DMS153 treated with DMSO at 0.1 percent for 48 hours (cell line): ENCODE data around the gene LRRC74B.
A peak's percentile ranks its signal among the peaks of the same experiment; 100 is the strongest.
"Not testable (repeated sequence)": the region's sequence is repeated elsewhere in the genome, so short reads cannot be mapped to it uniquely, and the experiment has no call there.

Experiments
- DNase-seq: peaks from one replicate; lab custom pipeline; 2025; ENCODE audit not compliant: unreplicated experiment; lab: John Stamatoyannopoulos, UW

LRRC74B gene

DNA sequence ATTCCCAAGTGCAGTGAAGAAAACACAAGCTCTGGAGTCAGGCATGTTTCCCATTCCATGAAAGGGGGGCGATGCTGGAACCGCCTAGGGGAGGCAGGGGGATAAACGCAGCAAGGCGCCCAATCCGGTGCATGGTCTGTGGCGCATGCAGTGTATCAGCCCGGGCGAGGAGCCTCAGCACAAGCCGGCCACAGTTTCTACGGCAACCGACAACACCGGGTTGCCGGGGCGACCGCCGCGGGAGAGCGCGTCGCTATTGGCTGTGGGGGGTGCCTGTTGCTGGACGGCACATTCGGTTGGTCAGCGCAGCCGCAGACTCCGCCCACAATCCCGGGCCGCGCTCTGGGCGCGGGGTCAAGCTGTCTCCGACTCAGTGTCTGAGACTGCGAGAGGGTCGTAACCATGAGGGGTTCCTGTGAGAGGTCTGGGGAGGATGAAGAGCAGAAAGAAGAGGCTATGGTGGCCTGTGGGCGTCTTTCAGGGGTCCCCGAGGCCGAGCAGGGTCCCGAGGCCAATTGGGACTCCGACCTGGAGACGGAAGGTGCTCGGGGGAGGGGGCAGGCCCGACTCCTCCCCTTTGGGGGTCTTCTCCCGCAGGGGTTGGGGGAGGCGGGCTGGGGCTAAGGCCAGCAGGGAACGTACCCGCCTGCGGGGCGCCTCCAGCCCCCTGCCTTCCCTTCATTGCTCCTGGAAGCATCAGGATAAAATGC, at the start of gene LRRC74B:
Gene LRRC74B (plus strand): TSS at position 362 of the 710 bp plus-strand sequence. CDS start 41 bp downstream, at position 403.
- DNase-seq: peak; percentile 86

DNA sequence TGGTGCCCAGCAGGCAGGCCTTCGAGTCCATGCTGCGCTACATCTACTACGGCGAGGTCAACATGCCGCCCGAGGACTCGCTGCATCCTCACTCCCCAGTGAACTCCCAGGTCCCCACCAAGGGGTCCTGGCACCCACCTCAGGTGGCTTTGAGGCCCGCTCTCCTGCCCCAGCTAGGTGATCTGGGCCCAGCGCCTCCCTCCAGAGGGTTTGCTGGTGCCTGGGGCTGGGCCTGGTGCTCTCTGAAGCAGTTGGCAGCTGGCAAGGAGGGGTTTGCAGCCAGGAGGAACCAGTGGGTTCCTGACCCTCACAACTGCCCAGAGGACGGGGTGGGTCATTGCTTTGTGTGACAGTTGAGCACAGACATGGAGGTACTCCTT, 49.7 kb upstream of the LRRC74B start:
- no peak for DNase-seq

DNA sequence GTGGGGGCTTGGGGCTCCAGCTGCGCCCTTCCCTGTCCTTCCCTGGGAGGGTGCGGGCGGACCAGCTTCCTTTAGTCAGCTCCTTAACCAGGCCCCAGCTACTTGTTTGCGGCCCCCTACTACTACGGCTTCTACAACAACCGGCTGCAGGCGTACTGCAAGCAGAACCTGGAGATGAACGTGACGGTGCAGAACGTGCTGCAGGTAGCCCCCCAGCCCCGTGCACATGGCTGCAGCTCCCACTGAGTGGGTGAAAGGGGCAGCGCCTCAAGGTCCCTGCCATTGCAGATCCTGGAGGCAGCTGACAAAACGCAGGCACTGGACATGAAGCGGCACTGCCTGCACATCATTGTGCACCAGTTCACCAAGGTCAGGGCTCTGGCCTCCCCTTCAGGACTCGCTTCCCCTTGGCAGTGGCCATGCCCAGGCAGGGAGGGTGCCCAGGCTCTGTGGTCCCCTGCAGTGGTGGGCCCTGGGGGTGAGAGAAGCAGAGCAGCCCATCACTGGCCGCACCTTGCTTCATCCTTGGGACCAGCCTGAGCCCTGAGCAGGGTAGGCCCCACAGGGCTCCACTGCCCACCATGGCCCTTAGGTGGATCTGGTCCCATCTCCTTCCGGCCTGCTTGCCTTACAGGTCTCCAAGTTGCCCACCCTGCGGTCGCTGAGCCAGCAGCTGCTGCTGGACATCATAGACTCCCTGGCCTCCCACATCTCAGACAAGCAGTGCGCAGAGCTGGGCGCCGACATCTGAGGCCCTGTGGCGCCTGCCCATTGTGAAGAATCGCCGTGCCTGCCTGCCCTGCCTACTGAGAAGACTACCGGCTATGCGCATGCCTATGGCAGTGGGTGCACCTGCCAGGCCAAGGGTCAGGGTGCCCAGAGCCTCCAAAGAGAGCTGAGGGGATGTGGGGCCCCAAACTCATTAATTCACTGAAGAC, 48.9 kb upstream of the LRRC74B start:
- no peak for DNase-seq

- no peak for DNase-seq
These were observed 48.0 kb upstream of the LRRC74B start for GRCh38 chr22:20997536-20998257.

- DNase-seq: no peak
These were observed 47.1 kb upstream of the LRRC74B start for GRCh38 chr22:20998411-20999336.

DNA sequence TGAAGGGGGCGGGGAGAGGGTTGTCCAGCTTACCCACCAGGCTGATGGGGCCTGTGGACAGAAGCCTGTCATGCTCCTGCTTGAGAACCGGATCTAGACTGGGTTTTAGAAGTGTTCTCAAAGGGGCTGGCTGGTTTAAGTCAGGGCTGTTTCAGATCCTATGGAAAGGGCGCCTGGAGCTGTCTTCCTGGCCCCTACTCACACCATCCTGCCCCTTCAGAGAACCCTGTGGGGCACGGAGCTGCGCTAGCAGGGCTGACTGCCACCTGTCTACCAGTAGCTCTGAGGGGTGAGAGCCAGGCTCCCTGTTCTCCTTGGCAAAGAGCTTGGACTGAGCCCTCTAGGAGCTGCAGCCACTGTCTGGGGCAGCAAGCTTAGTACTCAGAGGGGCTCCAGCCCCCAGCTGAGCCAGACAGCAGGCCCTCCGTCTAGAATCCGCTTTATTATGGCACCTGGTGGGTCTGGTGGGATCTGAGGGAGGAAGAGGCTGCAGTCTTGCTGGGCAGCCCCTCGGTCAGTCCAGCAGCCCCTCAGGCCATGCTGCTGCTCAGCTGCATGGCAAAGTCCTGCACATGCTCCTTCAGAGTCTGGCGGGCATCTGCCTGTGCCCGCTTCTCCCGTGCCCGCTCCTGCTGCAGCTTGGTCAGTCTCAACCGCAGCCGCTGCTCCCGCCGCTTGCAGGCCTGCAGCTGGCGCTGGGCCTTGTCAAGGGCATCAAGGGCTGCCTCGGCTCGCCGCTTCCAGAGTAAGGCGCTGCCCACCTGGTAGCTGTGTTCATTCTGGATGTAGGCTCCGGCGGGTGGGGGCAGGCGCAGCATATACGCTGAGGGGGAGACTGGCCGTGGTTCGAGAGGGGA, 46.2 kb upstream of the LRRC74B start:
- no peak for DNase-seq

DNA sequence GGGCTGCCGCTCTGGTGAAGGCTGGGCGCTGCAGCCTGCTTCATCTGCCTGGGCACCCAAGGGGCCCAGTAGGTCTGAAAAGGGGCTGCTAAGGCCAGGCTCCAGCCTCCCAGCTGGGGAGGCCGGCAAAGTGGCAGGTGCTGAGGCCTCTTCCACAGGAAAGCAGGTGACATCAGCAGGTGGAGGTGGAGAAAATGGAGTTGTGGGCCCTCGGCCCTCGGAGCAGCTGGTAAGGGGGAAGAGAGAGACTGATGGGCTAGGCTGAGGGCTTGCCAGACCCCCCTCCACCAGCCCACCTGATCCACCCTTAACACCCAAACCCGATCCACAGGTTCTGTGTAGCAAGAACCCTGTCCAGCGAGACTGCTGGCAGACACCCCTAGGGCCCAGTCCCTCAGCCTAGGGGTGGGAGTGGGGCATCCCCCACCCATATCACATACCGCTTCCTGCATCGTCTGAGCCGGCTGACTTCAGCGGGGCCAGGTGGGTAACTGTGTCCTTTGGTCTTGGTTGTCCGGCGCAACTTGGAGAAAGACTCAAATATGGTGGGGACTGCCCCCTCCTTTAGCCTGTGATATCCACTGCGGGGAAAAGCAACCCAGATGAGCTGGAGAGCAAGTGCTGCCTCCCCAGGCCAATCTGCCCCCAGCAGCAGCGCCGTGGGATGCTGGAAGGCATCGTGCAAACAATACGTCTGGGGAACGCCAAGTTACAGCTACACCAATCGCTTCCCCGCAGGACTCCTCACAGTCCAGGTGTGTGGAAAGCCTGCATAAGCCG, 45.3 kb upstream of the LRRC74B start:
- no peak for DNase-seq

GRCh38 chr22:21000987-21001600, 44.7 kb upstream of the LRRC74B start:
- no peak for DNase-seq

GRCh38 chr22:21001601-21002325, 44.0 kb upstream of the LRRC74B start, which contains the start of gene THAP7:
Gene THAP7, minus strand, starts transcription at chr22:21002118. Its CDS starts 207 bp downstream, at chr22:21001911.
- DNase-seq: peak; percentile 94

- DNase-seq: no peak
These were observed 42.0 kb upstream of the LRRC74B start for GRCh38 chr22:21003782-21004181.

DNA sequence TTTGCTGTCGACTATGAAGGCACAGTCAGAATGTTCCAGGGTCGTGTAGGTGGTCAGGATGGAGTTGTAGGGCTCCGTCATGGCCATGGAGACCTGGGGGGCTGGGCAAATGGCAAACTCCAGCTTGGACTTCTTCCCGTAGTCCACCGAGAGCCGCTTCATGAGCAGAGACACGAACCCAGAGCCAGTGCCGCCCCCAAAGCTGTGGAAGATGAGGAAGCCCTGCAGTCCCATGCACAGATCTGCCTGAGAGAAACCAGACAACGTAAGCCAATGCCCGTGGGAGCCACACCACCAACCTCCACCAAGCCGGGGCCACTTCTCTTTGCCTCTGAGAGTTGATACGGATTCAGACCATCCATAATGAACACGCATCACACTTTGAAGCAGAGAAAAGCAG, 36.5 kb upstream of the LRRC74B start:
- not testable (repeated sequence) for DNase-seq

DNA sequence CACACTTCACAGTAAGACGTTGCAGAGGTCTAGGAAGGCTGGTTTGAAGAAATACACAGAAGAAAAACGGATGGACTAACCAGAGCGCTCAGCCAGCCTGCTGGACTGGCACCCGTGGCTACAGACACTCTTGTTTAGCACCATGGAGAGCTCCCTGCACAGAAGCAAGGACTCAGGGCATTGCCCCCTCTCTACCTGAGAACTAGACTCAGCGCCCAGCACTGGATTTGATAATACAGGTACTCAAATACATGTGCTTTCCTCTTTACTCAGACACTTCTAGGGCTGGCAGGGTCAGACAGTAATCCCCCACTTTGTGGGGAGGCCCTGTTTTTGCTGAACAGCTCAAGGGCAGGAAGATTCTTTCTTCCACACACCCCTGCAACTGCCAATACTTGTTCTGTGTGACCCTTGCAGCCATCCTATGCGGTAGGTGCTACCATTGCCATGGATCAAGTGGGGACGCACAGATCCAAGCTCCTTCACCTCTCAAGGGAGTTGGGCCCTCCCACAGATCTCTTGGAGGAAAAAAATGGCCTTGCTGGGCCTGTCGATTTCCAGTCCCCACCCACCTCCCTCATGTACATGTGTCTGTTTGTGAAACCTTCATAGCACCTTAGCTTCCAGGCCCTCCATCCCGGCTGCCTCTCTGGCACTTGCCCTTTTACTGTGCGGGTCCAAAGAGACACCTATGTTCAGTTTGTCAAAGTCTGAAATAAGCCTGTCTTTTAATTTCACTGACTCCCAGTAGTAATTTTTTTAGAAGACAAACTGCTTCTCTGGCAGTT, 35.9 kb upstream of the LRRC74B start:
- no peak for DNase-seq

- no peak for DNase-seq
These were observed 35.2 kb upstream of the LRRC74B start for GRCh38 chr22:21010426-21011113.

DNA sequence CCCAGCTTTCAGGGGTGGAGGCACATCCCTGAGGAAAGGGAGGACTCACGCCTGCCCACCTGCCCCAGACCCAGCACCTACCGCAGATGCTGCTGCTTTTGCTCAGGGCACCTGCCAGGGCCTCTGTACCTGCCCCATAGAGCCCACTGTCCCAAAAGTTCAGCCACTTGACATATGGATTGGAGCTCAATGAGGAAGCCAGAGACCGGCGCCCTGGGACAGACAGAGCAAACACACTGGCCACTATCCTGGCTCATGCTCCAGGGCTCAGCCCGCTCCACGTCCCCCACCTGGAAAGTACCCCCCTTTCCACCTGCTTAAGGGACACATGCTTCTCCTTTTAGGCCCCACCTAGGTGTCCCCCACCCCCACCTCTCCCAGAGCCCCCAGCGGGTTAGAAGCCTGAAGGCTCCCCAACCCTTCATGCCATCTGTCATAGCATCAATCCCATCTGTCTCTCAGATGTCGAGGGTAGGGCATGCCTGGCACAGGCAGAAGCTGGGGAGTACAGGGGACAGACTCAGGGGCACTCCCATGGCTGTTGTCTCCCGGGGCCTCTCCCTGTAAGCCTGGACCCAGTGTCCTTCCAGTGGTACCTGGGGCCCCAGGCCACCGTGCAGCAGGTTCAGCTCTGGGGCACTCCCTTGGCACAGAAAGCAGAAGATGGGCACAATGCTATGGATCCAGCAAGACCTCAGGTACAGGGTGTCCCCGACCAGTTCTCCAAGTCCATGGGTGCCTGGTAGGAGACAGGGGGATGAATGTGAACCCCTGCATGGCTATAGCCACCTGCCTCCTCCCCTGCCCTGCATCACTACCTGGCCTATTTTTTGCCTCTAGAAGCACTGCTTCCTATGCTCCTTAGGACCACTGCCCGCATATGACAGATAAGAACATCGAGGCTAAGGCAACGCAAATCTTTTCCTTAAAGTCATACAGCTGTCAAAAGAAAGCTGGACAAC, 33.0 kb upstream of the LRRC74B start:
- DNase-seq: no peak

DNA sequence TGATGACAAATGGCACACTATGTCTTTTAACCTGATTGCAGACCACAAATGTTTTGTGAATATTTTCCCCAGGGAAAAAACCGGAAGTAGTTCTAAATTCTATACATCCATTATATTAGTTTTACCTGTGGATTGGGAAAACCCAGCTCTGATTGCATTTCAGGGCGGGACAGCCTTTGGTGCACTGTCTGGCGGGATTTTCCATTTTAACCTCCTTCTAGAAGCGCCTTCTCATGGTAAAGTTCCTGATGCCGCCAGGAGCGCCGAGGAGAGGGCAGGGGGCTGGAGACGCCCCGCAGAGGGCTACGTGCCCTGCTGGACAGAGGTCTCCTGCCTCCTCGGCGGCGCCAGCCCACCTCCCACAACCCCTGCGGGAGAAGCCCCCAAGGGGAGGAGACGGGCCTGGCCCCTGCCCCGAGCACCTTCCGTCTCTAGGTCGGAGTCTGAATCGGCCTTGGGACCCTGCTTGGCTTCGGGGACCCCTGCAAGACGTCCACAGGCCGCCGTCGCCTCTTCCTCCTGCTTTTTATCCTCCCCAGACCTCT, 32.0 kb upstream of the LRRC74B start:
- no peak for DNase-seq
